MV-4-11 (cell line): ENCODE measurements around the gene RAPGEF6.
A peak's percentile ranks its signal among the peaks of the same experiment; 100 is the strongest.
"Not testable (repeated sequence)": the region's sequence is repeated elsewhere in the genome, so short reads cannot be mapped to it uniquely, and the experiment has no call there.

ENCODE experiments used
- DNase-seq: peaks from one replicate; lab custom pipeline; 2025; lab: John Stamatoyannopoulos, UW

The RAPGEF6 gene

GRCh38 chr5:131386124-131386523 lies 248.9 kb downstream of the RAPGEF6 start:
- no peak for DNase-seq

- no peak for DNase-seq
These were observed 250.3 kb downstream of the RAPGEF6 start for GRCh38 chr5:131384616-131385214.

GRCh38 chr5:131384173-131384572 lies 250.9 kb downstream of the RAPGEF6 start:
- DNase-seq = no peak

DNA sequence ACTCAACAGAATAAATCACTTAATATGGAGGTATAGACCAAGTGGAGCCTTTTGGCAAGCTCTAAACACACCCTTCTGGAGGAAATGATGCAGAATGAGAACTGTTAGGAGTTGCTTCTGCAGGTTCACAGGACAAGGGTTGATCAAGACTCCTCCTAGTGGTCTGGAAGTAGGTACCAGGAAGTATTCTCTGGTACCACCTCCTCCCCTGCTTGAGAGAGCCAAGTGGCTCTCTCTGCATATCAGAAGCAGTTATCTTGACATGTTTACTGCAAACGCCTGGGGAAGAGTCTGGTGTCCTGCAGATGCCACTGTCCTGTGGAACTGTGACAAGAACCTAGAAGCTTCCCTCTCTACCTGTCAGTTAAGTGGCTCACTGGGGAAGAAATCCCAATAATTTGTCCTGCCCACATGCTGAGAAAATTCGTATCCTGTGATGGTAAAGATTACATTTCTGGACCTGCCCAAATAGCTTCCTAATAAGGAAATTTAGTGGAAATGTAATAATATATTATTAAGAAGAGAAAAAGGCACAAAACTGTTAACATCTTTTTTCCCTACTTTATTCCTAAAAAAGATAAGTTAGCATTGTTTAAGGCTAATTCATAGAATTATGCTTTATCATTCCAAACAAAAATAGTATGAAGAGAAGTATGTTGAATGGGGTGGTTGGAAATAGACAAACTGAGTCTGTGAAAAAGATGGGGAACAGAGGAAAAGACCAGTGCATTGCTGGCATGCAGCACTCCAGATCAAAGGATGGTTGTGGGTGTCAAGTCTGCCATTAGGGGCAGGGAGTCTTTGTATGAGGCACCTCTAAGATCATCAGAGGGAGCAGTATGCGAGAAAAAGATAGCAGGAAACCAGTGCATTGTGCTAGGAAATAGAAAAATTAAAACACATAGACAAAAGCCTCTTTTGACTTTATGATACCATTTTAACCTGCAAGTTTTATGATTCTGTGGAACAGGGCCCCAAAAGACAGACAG lies 252.3 kb downstream of the RAPGEF6 start:
- DNase-seq = peak; percentile 80

DNA sequence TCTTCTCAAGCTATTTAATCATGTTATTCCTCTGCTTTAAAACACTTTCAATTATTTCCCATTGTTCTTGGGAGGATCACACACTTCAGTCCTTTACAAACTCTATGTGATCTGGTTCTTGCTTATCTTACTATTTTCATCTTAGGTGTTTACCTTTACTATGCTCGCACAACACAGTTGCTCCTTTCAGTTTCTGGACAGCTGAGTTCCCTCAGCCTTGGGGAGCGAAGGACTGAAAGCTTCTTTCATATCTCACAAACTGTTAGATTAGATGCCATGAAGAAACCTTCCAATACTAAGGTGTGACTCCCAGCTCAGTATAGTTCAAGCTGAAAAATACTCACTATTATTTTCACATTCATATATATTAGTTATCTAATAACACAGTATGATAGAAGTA lies 253.3 kb downstream of the RAPGEF6 start:
- DNase-seq = no peak

GRCh38 chr5:131381021-131381420 lies 254.0 kb downstream of the RAPGEF6 start:
- DNase-seq = no peak

- not testable (repeated sequence) for DNase-seq
These were observed 254.8 kb downstream of the RAPGEF6 start for GRCh38 chr5:131380238-131380637.

GRCh38 chr5:131379723-131380122 lies 255.3 kb downstream of the RAPGEF6 start:
- DNase-seq = peak; percentile 34

- DNase-seq = no peak
These were observed 256.1 kb downstream of the RAPGEF6 start for GRCh38 chr5:131378721-131379541.

DNA sequence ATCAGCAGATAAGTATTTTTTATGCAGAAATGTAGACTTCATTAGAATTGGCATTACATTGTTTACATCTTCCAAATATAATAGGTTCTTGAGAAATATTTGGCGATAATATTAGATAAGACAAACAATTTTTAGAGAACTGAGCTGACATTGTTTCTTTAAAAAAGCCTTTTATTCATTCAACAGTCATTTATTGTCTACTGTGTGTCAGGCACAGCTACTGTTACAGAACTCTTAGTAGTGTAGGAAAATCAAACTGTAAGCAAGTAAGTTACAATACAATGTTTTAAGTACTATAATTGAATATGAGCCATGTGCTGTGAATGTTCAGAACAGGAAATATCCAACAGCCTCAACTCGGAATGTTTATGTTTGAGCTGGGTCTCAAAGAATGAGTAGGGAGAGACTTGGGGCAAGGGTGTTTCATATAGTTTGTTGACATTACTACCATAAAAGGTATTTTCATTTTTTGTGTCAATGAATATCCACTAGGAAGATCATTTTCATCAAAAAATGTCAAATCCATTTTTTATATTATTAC lies 257.2 kb downstream of the RAPGEF6 start:
- no peak for DNase-seq

GRCh38 chr5:131377346-131377745 lies 257.7 kb downstream of the RAPGEF6 start:
- no peak for DNase-seq

DNA sequence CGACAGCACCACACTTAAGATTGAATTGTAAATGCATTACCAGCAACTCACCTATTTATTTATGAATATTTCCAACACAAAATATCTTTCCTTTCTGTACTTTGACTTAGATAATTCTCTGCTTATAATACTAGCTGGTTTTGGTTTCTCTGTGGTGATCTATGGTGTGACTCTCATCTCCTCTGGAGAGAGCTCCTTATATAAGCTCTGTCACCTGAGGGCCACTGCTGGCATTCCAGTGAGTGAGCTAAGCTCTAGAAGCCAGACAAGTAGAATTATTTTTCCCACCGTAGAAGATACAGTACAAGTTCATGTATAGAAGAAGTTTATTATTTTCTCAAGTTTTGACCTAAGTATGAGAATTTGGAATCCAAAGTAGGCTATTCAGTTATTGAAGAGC lies 259.7 kb downstream of the RAPGEF6 start:
- no peak for DNase-seq
